Measurements from ENCODE around the gene APOBEC2.

Gene APOBEC2

DNA sequence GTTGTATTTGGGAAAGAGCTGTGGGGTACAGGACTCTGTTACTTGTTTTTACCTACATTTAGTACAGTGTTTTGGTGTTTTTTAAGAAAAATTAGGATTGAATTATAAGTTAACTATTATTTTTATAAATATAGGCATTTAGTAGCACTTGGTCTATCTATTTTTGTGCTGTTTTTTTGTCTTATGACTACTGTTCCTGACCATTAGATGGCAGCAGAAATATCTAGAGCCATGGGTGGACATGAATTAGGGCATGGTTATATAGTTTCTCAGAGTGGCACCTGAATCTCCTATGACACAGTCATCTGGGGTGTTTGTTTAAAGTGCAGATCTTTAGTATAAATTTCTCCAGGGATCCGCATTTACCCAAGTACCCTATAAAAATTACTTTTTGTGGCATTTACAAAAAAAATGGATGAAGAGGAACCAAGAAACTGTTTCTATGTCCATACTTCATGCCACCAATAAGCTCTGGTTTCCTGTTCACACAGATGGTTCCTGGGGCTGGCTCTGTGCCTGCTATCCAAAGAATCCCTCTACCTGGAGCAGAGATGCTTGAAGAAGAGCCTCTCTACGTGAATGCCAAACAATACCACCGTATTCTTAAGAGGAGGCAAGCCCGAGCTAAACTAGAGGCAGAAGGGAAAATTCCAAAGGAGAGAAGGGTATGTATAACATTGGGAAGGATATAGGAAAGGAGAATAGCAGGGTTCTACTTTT, 39.6 kb downstream of the APOBEC2 start:
- no peak for DNase-seq

DNA sequence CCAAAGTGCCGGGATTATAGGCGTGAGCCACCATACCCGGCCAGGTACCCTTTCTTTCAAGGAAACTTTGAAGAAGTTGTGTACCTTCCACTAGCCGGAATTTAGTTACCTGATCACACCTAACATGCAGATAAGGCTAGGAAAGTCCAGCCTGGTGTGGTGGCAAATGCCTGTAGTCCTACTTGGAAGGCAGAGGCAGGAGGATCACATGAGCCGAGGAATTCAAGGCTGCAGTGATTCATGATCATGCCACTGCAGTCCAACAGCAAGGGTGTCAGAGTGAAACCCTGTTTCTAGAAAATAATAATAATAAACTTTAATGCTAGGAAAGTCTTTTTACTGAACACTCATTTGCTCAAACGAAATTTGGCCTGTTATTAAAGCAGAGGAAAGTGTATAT, 40.7 kb downstream of the APOBEC2 start:
- DNase-seq = no peak

DNA sequence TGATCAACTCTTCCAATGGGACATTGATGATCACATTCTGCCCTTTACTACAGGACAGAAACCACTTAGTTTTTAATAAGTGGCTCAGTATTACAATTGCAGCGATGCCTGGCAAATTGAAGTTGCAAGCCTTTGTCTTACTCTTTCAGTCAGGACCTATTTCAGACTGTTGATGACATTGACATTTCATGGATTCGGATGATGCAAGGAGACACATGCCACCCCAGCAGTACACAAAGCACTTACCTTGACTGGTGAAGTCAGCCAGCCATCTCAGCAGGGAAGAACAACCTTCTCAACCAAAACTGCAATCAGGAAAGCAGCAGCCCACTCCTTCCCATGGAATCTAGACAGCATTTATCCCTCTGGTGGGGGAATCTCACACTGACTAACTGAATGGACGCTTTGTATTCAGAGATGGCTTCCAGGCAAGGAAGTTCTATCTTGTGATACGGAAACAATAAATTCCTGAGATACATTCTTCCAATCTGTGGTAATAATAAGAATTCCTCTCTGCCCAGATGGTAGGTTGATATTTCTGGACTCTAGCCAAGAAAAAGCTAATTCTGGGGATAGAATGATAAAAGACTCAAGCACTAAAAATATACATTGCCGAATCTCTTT, 44.6 kb downstream of the APOBEC2 start:
- no peak for DNase-seq

GRCh38 chr6:41098366-41098765, 45.4 kb downstream of the APOBEC2 start:
- DNase-seq = no peak

GRCh38 chr6:41100871-41101287, 47.9 kb downstream of the APOBEC2 start:
- no peak for DNase-seq

DNA sequence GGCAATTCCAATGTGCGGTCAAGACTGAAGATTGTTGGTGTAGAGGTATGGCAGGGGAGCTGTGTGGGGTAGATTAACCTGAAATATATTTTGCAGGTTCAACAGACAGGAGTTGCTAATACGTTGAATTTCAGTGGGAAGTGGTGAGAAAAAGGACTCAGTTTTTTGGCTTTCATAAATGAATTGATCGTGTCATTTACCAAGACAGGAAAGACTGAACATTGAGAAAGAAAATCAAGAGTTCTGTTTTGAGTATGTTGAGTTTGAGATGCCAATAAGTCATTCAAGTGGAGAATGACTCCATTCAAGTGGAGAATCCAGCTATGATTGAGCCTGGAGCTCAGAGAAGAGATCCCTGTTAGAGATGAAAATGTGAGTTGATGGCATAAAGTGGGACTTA, 50.8 kb downstream of the APOBEC2 start:
- DNase-seq = no peak

DNA sequence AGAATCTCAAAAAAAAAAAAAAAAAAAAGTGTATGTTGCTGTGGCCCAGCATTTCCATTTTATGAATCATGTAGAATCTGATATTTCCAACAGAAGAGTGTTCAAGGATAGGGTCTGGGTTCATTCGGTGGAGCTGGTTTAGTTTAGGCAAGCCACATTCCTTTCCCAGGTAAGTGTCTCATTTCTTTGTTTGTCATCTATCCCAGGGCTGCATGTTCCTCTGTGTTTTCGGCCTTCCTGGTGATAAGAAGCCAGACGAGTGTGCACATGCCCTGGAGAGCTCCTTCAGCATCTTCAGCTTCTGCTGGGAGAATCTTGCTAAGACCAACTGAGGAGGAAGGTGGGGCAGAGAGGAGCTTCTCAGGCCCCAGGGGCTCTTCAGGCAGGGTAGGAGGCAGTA, 58.0 kb downstream of the APOBEC2 start:
- DNase-seq = no peak
